HL-60/S4 (cell line): ENCODE data around the gene SGCE.

Experiments
- in situ Hi-C: fragments of 300-500 bp; cut with MboI; formaldehyde crosslinking; loops from 2 replicates; pipeline ENCODE4 v1.14.3; 2022; ENCODE audit warnings: low sequenced_read_pairs

The SGCE gene

DNA sequence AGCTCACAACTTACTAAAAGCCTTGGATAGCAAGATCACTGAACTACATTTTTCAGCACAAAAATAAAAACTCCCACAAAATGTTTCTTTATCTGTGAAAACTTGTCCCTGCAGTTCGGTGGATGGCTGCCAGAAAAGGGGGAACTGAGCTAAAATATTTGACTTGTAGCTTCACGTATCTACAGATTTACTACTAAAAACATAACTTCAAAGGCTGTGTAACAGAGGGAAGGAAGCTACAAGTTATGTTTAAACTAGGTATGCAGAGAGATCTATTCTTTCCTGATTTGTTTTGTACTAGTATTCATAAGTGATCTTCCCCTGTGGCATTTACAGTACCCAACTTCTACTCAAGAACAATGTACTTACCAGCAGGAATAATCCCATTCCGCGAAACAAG is 25.1 kb downstream of the SGCE start:
- in situ Hi-C loops = no loop called here

DNA sequence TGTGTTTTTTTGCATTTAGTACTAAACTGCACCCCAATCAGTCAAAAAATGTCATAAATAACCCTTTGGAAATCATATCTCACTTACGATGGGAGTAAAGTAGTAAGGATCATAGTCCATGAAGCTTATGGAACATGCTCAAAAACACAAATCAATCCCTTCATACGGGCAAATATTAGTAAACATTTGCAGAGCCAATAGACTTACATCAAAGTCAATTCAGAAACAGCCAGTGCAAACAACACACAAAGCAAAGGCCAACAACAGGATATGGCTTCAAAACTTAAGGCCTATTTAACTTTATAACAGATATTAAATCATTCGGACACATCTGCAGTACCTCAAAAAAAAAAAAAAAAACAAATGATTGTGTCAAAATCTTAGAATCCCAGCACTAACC is 32.1 kb downstream of the SGCE start:
- in situ Hi-C loops = no loop called here

DNA sequence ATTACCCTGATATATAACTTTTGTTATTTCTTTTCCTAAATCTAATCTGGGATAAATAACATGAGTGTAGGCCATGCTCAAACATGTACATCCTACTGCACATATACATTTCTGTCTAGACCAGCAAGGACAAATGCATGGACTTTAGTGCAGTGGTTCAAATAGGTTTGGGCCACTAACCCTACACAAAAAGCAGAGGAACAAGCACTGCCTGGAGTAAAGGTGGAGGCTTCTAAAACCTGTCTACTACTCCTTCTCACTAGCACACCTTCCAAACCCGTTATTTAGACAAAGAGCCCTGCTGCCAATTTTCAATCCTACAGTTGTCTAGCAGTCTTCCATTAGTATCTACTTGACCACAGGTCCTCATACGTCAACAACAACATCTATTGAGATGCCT is 34.8 kb downstream of the SGCE start:
- in situ Hi-C loops = no loop called here

DNA sequence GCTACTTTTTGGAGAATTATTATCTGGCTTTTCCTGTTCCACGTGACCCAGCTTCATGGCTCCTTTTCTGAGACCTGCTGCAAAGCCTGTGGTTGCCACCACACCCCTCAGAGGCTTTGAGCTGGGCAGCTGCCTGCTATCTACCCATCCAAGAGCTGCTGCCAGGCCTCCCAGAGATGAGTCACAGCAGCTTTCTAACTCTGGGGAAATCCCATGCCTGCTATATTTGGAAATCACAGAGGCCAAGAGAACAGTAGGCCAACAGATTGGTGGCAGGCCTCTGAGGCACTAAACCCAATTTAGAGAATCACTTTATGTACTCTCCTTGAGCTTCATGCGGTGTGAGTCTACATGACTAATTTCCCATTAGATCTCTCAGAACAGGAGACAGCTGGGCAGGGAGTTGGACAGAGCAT is 35.2 kb downstream of the SGCE start:
- in situ Hi-C loops = no loop called here

DNA sequence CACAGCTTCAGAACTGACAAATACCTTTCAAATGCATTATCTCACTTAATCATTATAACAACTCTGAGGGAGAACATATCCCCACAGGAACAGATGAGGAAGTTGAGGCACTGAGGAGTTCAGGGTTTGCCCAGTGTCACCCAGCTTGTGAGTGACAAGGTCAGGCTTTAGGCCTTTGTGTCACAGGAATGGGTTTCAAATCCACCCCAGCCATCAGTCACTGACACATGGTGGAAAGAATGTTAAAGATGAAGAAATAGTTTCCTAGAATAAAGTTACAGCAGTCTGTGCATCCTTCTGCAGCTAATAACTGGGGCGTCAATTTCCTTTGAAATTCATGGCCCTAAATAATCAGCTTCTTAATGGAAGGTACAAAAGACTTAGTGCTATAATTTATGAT is 37.8 kb downstream of the SGCE start:
- in situ Hi-C loops = no loop called here

DNA sequence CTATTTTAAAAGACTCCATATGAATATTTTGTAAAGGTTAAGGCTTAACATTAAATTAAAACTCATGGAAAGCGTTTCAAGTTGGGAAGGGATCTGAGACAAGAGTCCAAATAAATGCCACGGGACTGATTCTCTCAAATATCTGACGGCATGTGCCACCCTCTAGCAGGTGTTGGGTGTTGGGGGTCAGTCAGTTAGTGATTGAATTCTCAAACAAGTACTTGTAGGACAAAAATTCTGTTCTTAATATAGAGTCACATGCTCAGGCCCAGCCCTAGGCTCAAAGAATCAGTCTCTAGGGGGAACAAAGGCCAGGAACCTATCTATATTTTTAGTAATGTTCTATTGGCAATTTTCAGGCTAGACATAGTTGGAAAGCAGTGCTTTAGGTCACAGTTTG is 39.1 kb downstream of the SGCE start:
- in situ Hi-C loops = no loop called here

DNA sequence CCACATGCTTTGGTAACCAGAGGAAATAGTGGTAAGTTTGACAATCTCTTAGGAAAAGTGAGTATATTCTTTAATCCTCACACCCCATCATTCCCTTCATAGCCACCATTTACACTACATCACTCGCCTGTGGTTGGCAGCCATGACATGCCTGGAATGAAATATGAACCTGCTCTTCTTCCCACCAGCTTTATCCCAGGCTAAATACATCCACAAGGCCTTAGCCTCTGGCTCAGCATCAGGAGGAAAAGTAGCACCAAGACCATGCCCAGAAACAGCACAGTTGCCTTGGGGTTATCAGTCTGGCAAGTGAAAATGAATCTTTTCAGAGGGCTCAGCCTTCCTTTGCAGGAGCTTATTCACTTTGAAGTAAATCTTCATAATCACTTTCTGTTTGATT is 40.3 kb downstream of the SGCE start:
- in situ Hi-C loops = no loop called here

DNA sequence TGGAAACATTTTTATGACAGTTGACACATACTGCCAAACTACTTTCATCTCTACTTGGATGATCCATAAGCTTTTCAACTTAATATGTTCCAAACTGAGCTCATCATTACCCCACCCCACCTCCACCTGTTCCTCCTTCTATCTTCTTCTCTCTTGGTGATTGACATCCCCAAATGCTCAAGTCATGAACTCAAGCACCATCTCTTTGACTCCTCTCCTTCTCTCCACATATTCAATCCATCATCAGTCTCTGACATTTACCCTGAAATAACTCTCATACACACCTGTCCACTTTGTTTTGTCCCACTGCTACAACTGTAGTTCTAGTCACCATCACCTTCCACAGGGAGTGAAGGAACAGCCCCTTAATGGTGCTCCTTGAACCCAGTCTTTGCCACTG is 43.3 kb downstream of the SGCE start:
- in situ Hi-C loops = no loop called here

DNA sequence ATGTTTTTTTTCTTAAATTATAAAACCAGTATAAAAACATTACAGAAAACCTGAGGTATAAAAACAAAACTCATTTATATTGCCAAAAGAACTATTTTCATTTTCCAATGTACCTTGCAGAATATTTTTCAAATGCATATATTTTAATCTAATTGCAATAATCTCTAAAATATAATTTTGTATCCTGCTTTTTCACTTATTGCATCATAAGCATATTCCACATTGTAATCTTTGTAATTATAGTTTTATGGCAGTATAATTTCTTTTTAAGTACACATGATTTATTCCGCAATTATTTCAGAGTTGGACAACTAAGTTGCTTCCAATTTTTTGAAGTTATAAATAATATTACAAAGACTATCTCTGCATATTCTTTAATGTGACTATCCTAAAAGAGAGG is 43.7 kb downstream of the SGCE start:
- in situ Hi-C loops = no loop called here

DNA sequence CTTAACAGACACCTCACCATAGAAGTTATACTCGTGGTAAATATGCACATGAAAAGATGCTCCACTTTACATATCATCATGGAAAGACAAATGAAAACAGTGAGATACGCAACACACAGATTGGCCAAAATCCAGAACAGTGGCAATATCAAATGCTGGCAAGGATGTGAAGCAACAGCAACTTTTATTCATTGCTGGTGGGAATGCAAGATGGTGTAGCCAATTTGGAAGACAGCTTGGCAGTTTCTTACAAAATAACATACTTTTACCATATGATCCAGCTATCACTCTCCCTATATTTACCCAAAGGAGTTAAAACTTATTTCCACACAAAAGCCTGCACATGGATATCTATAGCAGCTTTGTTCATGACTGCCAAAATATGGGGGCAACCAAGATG is 46.4 kb downstream of the SGCE start:
- in situ Hi-C loops = no loop called here

DNA sequence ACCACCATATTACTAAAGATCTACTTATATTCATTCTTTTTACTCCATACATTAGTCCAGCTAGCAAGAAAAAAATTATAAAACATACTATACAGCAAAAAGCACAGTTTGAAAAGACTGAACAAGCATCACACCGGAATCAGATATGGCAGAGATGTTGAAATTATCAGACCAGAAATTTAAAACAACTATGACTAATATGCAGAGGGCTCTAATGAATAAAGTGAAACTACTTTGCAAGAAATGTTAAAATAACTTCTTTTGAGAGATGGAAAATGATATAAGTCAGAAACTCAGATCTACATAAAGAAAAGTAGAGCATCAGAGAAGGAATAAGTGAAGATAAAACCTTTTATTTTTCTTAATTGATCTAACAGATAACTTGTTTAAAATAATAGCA is 50.9 kb downstream of the SGCE start:
- in situ Hi-C loops = no loop called here

DNA sequence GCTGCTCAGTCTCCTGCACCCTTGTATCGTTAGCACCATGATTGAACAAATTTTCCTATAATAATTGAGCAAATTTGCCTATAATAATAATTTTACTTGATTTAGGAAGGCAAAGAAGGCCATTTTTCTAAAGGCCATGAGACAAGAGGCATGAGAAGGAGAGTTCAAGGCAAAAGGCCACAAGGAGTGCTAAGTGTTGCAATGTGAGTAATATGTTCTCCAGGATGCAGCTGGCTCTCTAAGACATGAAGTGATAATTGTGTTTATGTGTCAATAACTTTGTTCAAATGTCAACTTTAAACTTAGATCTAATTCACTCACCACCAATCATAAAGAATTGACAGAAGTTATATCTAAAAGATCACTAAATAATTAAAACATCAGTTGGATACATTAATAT is 53.8 kb downstream of the SGCE start:
- in situ Hi-C loops = no loop called here

DNA sequence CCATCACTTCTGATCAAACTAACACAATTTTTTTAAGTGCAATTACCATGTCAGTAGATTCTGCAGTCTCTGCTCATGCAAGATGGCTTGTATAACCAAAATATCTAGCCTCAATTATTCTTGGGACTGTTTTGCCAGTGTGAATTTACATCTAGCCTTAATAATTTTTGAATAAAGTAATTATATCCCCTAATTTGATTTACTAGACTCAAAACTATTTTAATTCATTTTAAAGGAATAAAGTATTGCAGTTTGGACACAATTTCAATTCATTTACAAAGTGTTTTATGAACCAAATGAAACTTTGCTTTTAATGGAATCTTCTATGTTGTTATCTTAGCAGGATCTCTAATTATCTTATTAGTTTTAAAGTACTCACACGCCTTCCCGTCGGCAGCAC is 55.7 kb downstream of the SGCE start:
- in situ Hi-C loops = no loop called here

DNA sequence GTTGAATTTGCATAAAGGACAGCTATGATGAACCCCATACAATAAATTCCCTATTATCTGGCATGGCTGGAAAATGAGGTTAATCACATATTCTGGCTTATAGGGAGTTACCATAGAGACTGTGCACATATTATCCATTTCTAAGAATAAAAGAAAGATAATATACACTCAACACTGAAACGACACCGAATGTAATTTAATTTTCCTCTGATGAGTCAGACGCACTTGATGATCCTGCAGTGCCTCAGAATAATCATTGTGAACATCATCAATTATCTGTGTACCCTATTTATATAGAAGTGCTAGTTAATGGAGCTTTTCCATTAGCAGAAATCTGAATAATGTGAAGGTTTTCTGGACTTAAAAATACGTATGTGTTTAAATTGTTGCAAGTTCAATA is 60.2 kb downstream of the SGCE start:
- in situ Hi-C loops = no loop called here

DNA sequence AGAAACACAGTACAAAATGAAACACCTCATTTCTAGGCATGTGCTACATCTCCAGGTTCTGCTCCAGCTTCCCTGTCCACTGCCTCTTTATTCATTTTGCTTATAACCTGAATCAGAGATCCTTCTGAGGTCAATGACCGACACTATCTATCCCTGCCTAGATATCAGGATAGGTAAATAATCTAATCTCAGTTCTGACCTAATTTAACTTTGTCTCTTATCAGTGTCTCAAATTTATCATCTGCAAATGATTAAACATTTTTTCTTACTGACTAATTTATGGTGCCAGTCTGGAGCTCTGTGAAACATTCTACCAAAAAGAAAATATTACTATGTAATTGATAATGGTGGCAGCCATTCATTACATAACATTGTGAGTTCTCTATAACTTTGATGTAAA is 61.1 kb downstream of the SGCE start:
- in situ Hi-C loops = no loop called here

DNA sequence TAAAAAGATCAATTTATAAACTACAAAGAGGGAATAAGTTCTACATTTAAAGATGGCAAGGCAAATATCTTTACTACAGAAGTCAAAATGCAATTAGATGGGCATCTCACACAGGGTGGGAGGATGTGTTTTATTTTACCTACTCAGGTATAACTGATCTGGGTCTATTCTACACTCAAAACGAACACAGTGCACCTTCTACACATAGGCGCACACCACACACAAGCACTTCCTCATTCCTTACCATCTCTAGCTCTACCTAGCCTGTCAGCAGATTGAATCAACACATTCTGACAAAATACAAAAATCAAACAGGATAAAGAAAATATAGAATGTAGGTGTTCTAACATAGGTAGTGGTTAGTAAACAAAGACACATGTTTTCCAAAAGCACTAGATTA is 64.8 kb downstream of the SGCE start:
- in situ Hi-C loops = no loop called here

DNA sequence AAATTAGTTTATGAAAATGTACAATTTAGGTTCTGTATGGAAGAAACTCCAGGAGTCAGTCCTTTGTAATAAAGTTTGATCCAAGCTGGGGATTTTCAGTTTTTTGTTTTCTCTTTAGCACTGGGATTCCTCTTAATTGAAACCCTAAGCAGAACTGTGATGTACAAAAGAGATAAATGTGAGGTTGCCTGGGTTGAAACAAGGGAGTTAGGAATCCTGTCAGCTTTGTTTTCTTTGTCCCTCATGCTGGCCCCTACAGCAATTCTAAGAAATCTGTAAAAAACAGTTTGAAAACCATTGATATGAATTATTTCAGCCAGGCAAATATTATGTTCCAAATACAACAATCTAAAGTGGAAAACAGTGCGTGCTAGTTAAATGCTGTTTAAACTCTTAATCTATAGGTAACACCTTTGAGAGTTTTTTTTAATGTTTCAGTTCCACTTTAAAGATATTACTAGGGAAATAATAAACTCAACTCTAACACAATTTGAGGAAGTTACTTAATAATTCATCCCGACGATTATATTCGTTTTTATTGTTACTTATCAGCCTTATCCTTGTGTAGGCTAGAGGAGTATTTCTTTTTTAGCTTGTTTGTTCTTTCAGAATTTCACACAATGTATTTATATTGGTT is 65.3 kb downstream of the SGCE start:
- in situ Hi-C loops = no loop called here

DNA sequence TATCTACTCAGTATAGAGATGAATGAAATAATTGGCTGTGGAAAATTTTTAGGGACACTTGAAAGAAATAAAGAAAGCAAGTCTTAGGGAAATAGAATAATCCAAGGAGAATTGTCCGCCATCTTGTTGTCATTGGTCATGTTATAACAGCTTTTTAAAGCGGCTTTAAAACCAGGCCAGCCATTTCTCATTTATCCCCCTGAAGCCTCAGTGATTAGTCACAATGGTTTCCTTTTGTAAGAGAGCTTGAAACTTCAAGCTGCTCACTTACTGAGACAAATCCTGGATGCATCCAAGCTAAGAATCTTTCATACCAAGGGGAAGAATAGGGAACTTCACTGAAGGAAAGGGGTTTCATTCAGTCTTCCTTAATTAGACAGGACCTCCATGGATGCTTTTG is 67.9 kb downstream of the SGCE start:
- in situ Hi-C loops = no loop called here

DNA sequence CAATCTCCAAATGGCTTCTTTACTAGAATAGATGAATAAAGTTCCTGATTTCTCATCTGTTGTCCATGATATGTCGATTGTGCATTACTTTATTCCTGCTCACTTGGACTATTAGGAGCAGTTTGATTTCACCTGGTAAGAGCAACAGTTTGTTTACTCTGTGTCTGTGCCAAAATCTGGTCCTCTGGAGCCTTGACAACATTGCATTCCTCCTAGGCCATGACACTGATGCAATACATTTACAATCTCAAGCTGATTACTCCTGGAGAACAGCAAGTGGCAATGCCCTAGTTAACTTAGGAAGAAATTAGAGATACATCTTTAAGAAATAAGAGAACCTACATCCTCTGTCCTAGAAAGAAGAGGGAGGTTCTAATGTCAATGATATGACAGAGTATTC is 71.8 kb downstream of the SGCE start:
- in situ Hi-C loops = no loop called here

DNA sequence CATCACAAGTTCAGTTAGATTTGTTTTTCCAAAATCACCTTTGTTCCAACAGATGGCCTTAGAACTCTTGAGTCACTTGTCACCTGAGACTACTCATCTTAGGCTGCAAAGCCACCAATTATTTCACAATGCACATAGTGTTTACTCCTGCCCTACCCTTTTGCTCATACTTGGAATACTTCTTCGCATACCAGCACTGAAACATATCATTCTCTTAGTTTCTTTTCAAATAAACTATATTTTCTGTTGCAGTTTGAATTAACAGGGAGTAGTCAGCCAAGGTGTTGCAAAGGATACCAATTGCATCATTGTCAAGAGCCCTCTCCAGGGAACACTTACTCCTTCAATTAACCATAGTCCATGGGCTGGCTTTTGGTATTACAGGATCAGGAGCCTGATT is 75.3 kb downstream of the SGCE start:
- in situ Hi-C loops = no loop called here

DNA sequence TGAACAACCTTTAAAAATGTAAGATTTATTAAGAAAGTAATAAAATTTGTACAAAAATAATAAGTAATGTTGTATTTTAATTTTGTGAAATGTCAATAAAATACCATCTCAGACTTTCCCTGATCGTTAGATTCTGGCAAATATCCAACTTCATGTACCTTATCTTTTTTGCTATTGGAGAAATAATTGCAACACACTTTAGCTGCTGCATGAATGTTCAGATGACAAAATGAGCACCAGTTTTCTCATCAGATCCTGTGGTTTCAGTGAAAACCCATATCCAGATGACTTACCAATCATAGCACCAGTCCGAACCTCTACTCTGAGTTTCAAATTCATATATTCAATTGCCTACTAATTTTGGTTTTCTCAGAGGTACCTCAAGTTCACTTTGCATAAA is 76.5 kb downstream of the SGCE start:
- in situ Hi-C loops = no loop called here

DNA sequence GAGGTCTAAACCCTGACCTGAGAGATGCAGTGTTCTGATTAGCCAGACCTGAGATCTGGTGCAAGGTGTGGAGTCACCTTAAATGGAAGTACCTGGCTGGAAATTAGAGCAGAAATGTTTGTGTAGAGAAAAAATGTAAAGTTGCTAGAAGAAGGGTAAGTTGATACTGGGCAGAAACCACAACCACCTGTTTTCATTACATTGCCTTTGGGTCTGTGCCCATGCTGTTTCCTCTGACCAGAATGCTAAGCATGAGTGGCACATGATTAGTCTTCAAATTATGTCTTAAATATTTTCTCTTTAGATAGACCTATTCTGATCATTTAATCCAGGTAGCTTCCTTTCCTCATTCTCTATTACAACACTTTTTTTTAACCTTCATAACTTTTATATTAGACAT is 77.3 kb downstream of the SGCE start:
- in situ Hi-C loops = no loop called here

DNA sequence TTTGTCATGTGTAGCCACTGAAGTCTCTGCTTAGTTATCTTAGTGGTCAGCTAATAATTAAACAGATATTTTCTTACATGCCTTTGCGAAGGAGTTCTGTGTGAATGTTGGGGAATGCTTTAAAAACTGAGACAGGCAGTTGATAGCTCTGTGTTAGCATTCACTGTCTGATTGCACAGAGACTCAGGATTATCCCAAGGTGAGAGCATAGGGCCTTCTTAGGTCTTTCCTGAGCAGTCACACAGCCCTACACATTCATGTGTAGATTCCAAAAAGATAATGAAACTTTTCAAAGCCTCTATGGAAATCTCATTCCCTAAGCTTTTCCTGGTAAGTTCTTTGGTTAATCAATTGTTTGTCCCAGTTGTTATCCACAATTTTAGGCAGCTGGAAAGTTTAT is 78.6 kb downstream of the SGCE start:
- in situ Hi-C loops = no loop called here

DNA sequence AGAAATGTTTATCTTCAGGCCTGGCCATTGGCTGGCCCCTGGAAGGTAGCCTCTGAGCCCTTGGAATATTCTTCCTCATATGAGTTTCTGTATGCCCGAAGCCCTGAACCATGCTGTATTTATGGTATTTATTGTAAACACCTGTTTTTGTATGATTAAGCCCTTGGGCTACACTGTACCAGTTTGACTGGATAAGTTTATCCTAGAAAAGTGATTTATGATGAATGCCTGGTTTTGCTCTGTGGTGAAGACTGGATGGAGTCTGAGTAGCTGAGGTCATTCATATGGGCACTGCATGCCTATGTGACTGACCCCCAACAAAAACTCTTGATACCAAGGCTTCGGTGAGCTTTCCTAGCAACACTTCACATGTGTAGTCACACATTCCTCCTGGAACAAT is 79.6 kb downstream of the SGCE start:
- in situ Hi-C loops = no loop called here
